Left colon (tissue), 2 donors: Measurements from ENCODE around the gene NOL4L. TPM values are rescaled to one million over a fixed set of nuclear protein-coding genes. Genes with fewer than 3 reads are reported as not detected.

ENCODE experiments used
- ATAC-seq: fragments of 200-7000 bp; cut with Tn5 transposase; one replicate; pipeline ENCODE4 v1.9.1; 2020; ENCODE audit warnings: mild to moderate bottlenecking, moderate library complexity
- DNase-seq, 2 donors: peaks; one replicate each; pipeline ENCODE4 v3.0.0-alpha.2; 2020
- intact Hi-C, 2 donors: fragments of 100-400 bp; cut with DNase I in 1 of 2; cut with micrococcal nuclease in 1 of 2; formaldehyde crosslinking; loops; one replicate each; pipeline versions ENCODE4 v1.11.2 to v1.14.0; 2022; cut with DNase I, micrococcal nuclease
- total RNA-seq, 2 donors: library from RNA; stranded (reverse); fragmentation: NEBNext Ultra II Directional; extraction: Animal tissue kit (Norgen Biotek cat#: 25700); gene quantifications; one replicate each; pipeline ENCODE4 v1.2.1, GENCODE V29; 2021
- donor health status: DM: no; HTN: no; CAD: no.
- donor health status: DM: yes; HTN: yes; CAD: no.

NOL4L gene
- total RNA-seq, 2 donors from 2014 or later: 55.2 to 61.0 TPM

DNA sequence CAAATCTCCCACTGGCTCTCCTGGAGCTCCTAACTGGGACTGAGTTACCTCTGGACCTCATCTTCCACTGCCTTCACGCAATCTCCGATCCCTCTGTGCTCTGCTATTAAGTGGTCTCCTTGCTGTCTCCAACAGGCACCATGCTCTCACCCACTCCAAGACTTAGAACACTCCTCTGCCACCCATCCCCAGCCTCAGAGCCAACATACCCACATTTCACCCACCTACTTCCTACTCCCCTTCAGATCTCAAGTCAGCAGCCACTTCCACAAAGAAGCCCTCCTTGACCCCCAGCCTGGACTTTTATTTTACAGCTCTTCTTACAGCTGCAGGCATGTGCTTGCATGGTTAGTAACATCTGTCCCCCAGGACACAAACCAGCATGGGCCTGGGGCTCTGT, 29.6 kb upstream of the NOL4L start:
- DNase-seq (no peak), ATAC-seq (no peak)
- intact Hi-C loops: no loop called here

DNA sequence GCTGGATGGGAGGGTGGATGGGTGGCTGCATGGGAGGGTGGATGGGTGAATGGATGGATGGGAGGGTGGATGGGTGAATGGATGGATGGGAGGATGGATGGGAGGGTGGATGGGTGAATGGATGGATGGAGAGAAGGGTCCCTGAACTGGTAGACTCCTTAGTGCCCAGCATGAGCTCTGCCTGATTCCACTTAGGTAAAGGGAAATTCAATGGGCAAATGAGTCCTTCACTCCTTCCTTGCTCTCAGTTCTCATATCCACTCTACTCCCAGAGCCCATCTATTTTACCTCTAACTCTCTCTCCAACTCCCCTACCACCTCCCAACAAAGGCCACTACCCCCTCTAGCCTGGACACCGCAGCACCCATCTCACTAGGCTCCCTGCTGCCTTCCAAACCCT, 29.2 kb upstream of the NOL4L start:
- intact Hi-C loops: no loop called here
- ATAC-seq (no peak), DNase-seq (no peak)

- ATAC-seq: no peak
- DNase-seq: no peak
- intact Hi-C loops: no loop called here
Observed at GRCh38 chr20:32613192-32614053, 28.3 kb upstream of the NOL4L start.

DNA sequence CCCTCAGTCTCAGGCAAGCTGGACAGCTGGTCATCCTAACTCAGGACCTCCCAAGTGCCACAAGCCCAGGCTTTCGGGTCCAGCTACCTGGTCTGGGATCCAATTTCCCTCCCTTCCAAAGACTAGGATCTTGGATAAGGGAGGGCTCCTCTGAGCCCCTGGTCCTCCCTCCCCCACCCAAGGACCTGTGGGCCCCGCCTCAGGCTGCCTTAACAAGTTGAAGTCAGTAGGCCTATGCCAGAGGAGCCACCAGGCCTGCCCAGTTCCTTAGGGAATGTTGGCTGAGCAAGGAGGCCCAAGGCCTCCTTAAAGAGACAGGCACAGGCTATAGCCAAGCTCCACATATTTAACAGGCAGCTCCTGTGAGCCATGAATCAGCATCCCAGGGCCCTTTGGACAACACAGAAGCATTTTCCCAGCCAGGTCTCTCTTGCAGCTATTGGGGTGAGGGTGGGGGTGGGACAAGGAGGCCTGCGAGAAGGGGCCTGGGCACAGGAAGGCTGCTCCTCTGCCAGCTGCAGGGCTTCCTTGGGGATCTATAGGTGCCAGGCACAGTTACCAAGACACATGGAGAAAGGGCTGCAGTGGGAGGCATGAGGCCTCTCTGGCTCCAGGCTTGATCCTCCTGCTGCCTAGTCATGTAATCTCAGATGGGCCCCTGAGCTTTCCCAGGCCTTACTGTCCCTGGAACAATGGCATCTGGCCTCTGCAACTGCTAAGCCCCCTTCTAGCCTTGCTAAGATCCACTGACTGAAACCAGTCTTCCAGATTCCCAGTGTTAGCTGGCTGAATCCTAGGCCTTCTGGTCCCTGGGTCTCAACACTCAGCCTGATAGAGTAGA, 27.4 kb upstream of the NOL4L start:
- intact Hi-C loops: no loop called here
- ATAC-seq: no peak
- no peak for DNase-seq

DNA sequence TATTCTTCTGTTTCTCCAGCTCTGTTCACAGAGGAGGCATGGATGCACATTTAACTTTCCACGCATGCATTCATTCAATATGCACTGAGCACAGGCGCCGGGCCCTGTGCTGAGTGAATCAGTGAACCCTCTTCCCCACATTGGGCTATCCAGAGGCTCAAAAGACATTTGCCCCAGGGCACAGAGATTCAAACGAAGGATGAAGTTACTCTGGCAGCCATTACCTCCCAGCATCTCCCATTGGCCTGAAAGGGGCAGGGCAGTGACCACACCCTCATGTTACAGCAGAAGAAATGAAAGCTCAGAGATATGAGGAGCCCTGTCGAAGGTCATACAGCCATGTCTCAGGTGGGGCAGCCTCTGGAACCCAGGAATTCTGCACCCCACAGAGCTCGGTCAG, 26.7 kb upstream of the NOL4L start:
- intact Hi-C loops: no loop called here
- ATAC-seq: no peak
- DNase-seq: no peak

DNA sequence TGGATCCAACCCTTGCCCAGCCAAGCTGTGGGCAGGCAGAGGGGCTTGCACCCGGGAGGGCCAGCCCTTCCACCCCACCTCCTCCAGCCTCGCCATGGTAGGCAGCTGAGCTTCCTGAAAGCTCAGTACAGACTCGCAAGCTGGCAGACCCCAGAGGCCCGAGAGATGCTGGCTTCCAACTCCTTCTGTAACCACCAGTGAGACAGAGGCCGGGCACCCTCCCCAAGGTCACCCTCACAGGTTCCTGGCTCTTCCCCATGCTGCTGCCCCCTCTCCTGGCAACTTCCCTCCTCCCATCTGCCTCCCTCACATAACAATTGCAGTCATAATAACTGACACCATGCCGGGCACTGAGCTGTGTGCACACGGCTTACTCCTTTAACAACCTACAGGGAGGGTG, 26.2 kb upstream of the NOL4L start:
- intact Hi-C loops: no loop called here
- no peak for DNase-seq

GRCh38 chr20:32610472-32611218, 25.5 kb upstream of the NOL4L start:
- no peak for ATAC-seq
- intact Hi-C loops: no loop called here

More for the DNA sequence above, 26.2 kb upstream of the NOL4L start:
- ATAC-seq: no peak

DNA sequence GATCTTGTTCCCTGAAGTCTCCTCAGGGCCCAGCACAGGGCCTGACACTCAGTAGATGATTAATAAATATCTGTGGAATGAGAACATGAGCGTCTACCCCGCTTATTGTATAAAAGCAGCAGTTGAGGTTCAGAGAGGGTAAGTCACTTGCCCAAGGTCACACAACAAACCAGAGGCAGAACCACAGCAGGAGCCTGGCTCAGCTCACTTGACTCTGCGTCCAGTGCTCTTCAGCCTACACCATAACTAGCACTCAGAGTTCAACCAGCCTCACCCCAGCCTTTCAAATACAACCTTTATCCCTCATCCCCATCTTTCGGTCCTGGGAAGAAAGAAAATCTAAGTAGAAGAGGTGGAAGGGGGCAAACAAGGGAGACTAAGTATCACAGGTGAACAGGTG, 24.9 kb upstream of the NOL4L start:
- DNase-seq (no peak), ATAC-seq (no peak)
- intact Hi-C loops: no loop called here

More at GRCh38 chr20:32610472-32611218, 25.5 kb upstream of the NOL4L start:
- no peak for DNase-seq

DNA sequence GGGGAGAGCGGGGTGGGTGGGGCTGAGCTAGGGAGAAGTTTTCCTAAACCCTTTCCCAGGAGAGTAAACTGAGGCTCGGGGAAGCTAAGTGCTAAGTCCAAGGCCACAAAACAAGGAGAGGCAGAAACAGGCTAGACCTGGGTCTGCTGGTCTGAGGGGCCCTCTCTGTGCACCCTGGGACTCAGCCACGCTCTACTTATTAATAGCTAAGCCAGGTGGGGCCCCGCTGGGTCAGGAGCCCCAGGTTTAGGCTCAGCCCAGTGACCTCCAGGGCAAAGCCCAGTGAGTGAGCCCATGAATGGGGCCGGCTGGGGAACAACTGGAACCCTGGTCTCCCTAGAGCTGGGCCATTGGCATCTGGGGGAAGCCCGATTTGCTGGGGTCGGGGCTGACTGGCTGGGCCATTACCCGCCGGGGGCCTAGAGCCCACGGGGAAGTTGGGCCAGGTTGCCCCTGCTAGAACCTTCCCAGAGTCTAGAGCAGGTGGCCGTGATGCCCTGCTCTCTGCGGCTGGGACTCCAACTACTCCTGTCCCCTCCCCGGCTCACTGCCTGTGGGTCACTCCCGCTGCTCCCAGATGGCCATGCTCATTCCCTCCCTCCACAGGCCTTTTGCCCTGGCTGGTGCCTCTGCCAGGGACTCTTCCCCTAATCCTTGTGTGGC, 24.1 kb upstream of the NOL4L start:
- intact Hi-C loops: no loop called here
- DNase-seq (no peak), ATAC-seq (no peak)

DNA sequence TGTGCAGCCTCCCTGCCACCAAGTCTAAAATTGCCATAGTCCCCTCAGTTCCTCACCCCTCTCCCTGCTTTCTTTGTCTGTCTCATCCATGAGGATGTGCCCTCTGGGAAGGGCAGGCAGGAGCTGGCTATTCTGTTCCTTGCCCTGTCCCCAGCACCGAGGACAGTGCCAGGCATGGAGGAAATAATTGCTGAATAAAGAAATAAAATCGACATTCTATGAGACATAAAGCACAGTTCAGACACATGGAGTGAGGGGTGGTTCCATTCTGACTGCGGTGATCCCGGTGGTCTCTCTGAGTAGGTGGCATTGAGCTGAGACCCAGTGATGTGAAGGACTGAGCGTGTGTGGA, 23.5 kb upstream of the NOL4L start:
- DNase-seq (no peak), ATAC-seq (no peak)
- intact Hi-C loops: no loop called here

GRCh38 chr20:32607727-32608663, 22.9 kb upstream of the NOL4L start:
- no peak for DNase-seq
- ATAC-seq: no peak
- intact Hi-C loops: no loop called here

- intact Hi-C loops: no loop called here
- ATAC-seq (no peak), DNase-seq (no peak)
Observed at GRCh38 chr20:32607324-32607723, 22.2 kb upstream of the NOL4L start.

DNA sequence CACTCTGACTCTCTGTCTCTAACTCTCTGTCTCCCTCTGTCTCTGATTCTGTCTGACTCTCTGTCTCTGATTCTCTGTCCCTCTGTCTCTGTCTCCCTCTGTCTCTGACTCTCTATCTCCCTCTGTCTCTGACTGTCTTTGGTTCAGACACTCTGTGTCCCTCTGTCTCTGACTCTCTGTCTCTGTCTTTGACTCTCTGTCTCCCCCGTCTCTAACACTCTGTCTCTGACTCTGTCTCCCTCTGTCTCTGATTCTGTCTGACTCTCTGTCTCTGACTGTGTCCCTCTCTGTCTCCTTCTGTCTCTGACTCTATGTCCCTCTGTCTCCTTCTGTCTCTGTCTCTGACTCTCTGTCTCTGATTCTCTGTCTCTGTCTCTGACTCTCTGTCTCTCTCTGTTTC, 21.7 kb upstream of the NOL4L start:
- intact Hi-C loops: no loop called here
- ATAC-seq (no peak), DNase-seq (no peak)

GRCh38 chr20:32606107-32606506, 21.0 kb upstream of the NOL4L start:
- ATAC-seq: no peak
- intact Hi-C loops: no loop called here
- no peak for DNase-seq

- intact Hi-C loops: no loop called here
- ATAC-seq (no peak), DNase-seq (peak in 1 of 2 donors; percentile 27)
Observed at GRCh38 chr20:32605167-32605656, 20.1 kb upstream of the NOL4L start.

DNA sequence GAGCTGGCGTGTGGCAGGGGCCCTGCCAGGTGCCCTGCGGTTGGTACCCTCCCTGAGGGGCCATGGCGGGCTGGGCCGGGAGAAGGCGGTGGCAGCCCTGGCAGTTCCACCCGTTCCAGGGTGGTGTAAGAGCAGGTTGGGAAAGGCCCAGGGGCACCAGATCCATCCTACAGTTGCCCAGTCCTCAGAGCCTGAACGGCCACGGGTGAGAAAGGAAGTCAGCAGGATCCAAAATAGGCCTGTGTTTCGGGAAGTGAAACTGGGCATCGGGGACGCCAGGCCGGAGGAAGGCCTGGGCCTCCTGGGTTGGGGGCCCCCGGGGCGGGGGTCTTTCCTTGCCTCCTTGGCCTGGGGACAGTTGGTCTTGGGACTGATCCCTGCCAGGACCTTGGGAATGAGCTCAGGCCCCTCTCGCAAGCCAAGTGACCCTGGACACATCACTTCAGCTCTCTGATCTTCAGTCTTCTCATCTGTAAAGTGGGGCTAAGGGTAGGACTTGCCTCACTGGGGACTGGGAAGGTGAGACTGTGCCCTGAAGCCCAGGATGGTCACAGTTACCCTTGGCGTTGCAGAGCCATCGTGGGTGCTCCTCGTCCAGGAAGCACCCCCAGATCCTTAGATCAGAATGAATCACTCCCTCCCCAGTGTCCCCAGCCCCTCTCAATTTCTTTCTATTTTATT, 18.1 kb upstream of the NOL4L start:
- no peak for ATAC-seq
- DNase-seq: peak in 1 of 2 donors; percentile 22
- intact Hi-C loops: no loop called here

DNA sequence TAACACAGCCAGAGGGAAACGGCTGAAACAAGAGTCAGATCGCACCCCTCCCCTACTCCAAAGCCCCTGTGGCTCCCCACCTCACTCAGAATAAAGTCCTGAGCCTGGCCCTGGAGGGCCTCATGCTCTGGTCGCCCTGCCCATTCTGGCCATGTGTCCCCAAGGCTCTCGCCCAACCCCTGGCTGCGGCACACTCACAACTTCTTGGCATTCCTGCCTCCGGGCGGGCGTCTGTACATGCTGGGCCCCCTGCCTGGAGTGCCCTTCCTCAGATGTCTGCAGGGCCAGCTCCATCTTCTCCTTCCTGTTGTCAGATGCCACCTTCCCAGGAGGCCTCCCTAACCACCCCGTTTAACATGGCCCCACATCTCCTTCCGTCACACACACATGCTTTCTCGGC, 17.1 kb upstream of the NOL4L start:
- intact Hi-C loops: no loop called here
- DNase-seq: no peak
- no peak for ATAC-seq
